Endothelial cell of umbilical vein (primary cell): ENCODE data around the gene TTC1.

Experiments used
- EZH2 ChIP-seq: IDR thresholded peaks from 2 replicates; pipeline ENCODE4 v1.6.1; 2012; ENCODE audit warnings: borderline replicate concordance, low read depth, mild to moderate bottlenecking, moderate library complexity, low read length, inconsistent platforms; ENCODE audit not compliant: severe bottlenecking
- MYC ChIP-seq: IDR thresholded peaks from one replicate; pipeline ENCODE4 v1.6.1; 2011; ENCODE audit warnings: mild to moderate bottlenecking, low read depth, low read length
- POLR2A ChIP-seq: IDR thresholded peaks from 2 replicates; pipeline ENCODE4 v1.6.1; 2012; ENCODE audit warnings: low read depth, mild to moderate bottlenecking, control low read depth, low read length
- POLR2AphosphoS5 ChIP-seq: IDR thresholded peaks from 2 replicates; pipeline ENCODE4 v1.6.1; 2012; ENCODE audit warnings: low read depth, mild to moderate bottlenecking, control low read depth, low read length, moderate library complexity; ENCODE audit not compliant: insufficient read depth
- TF ChIP-seq, protein P1 (sequence below), 2 donors: IDR thresholded peaks; 1 replicate in 1 of 2; 2 replicates in 1 of 2; pipeline ENCODE4 v1.5.1; 2011; ENCODE audit warnings: low read length in 2 of 2, mild to moderate bottlenecking in 2 of 2, moderate library complexity in 2 of 2, control low read depth in 1 of 2, inconsistent platforms in 1 of 2, low read depth in 1 of 2; ENCODE audit not compliant: insufficient read depth in 1 of 2; ENCODE audit errors: extremely low read depth in 1 of 2
- TF ChIP-seq, protein P2 (sequence below): IDR thresholded peaks from 2 replicates; pipeline ENCODE4 v1.6.1; 2011; ENCODE audit not compliant: insufficient read depth, insufficient read length

DNA sequence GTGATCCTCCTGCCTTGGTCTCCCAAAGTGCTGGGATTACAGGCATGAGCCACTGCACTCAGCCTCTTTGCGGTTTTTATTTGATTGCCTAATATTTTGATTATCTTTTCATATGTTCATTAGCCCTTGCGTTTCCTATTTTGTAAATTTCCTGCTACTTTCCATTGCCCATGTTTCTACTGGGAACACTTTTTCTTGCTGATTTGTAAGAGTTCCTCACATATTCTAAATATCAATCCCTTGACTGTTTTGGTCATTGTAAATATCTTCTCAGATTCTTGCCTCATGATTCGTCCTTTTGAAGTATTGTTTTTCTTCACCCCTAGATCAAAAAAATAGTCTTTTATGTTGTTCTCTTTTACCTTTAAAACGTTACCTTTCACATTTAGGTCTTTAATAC is 37.9 kb upstream of the TTC1 start:
- TF ChIP-seq, protein P1, sequence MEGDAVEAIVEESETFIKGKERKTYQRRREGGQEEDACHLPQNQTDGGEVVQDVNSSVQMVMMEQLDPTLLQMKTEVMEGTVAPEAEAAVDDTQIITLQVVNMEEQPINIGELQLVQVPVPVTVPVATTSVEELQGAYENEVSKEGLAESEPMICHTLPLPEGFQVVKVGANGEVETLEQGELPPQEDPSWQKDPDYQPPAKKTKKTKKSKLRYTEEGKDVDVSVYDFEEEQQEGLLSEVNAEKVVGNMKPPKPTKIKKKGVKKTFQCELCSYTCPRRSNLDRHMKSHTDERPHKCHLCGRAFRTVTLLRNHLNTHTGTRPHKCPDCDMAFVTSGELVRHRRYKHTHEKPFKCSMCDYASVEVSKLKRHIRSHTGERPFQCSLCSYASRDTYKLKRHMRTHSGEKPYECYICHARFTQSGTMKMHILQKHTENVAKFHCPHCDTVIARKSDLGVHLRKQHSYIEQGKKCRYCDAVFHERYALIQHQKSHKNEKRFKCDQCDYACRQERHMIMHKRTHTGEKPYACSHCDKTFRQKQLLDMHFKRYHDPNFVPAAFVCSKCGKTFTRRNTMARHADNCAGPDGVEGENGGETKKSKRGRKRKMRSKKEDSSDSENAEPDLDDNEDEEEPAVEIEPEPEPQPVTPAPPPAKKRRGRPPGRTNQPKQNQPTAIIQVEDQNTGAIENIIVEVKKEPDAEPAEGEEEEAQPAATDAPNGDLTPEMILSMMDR (IDR thresholded peaks at IDR 0.05; ENCODE audit: extremely low read depth in 1 of 2, insufficient read depth in 1 of 2, low read depth in 1 of 2, low read length in 2 of 2), result no peak
- TF ChIP-seq MYC (no peak), POLR2A (no peak), EZH2 (no peak), POLR2AphosphoS5 (no peak)
- TF ChIP-seq, protein P2, sequence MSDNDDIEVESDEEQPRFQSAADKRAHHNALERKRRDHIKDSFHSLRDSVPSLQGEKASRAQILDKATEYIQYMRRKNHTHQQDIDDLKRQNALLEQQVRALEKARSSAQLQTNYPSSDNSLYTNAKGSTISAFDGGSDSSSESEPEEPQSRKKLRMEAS, result no peak
